ENCODE measurements around the gene C3orf62. TPM values are rescaled to one million over a fixed set of nuclear protein-coding genes. Genes with fewer than 3 reads are reported as not detected.
A peak's percentile ranks its signal among the peaks of the same experiment; 100 is the strongest.

Gene C3orf62
- total and polyA plus RNA-seq, 9 of the 15 experiments (the other 6 are each of a cell fraction or from before 2014, with no cell fraction given), result 1.3 to 5.7 (median 3.4) TPM

DNA sequence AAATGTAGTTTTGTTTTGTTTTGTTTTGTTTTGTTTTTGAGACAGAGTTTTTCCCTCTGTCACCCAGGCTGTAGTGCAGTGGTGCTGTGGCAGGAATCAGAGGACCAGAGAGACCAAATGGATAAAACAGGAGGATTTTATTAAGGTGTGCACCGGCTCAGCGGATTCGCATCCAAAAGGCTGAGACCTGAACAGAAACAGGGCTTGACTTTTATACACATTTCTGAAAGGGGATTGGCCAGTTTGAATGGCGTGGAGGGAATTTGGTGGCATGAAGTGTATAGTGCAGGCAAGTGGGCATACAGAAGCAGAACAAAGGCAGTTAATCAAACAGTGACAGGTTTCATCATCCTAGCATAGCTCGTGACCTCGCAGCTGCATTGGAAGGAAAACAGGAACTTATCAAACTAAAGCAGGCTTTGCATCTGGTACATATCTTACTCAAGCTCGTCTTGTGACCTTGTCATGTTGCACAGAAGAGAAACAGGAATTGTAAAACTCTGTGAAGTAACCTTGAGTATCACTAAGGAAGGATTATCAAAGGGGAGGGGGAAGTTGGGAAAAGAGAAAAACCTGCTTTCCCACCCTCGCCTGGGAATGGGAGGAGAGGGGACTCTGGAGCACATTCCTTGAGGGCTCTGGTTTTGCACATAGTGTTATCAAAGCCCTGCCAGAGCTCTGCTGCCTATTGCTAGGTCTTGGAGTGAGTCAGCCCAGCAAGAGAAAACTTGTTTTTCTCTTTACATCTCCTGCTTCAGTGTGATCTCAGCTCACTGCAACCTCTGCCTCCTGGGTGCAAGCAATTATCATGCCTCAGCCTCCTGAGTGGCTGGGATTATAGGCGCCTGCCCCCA lies 38.5 kb downstream of the C3orf62 start (continued):
- TF ChIP-seq, protein P1, sequence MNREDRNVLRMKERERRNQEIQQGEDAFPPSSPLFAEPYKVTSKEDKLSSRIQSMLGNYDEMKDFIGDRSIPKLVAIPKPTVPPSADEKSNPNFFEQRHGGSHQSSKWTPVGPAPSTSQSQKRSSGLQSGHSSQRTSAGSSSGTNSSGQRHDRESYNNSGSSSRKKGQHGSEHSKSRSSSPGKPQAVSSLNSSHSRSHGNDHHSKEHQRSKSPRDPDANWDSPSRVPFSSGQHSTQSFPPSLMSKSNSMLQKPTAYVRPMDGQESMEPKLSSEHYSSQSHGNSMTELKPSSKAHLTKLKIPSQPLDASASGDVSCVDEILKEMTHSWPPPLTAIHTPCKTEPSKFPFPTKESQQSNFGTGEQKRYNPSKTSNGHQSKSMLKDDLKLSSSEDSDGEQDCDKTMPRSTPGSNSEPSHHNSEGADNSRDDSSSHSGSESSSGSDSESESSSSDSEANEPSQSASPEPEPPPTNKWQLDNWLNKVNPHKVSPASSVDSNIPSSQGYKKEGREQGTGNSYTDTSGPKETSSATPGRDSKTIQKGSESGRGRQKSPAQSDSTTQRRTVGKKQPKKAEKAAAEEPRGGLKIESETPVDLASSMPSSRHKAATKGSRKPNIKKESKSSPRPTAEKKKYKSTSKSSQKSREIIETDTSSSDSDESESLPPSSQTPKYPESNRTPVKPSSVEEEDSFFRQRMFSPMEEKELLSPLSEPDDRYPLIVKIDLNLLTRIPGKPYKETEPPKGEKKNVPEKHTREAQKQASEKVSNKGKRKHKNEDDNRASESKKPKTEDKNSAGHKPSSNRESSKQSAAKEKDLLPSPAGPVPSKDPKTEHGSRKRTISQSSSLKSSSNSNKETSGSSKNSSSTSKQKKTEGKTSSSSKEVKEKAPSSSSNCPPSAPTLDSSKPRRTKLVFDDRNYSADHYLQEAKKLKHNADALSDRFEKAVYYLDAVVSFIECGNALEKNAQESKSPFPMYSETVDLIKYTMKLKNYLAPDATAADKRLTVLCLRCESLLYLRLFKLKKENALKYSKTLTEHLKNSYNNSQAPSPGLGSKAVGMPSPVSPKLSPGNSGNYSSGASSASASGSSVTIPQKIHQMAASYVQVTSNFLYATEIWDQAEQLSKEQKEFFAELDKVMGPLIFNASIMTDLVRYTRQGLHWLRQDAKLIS (CRISPR knock-in tag; IDR thresholded peaks at IDR 0.05), result no peak
- TF ChIP-seq NR2F6 (CRISPR knock-in tag; IDR thresholded peaks at IDR 0.05) (no peak), SRSF1 (IDR thresholded peaks at IDR 0.05; ENCODE audit: low read depth, low read length) (no peak), NR2C1 (IDR thresholded peaks at IDR 0.05) (peak; percentile 76), NR2C1 (tag; IDR thresholded peaks at IDR 0.05) (peak; percentile 89), ZKSCAN8 (CRISPR knock-in tag; IDR thresholded peaks at IDR 0.05) (peak; percentile 74), HNRNPUL1 (IDR thresholded peaks at IDR 0.05; ENCODE audit: low read length) (no peak), ADNP (tag; IDR thresholded peaks at IDR 0.05) (0 out of 2 replicates have a peak, but pooled peaks have one; percentile 33), ETV5 (CRISPR knock-in tag; IDR thresholded peaks at IDR 0.05; ENCODE audit: low read depth) (no peak), LARP7 (IDR thresholded peaks at IDR 0.05) (no peak), HNRNPH1 (optimal IDR thresholded peaks at IDR 0.05; ENCODE audit: low read depth, low read length) (no peak)
- TF ChIP-seq, protein P2, sequence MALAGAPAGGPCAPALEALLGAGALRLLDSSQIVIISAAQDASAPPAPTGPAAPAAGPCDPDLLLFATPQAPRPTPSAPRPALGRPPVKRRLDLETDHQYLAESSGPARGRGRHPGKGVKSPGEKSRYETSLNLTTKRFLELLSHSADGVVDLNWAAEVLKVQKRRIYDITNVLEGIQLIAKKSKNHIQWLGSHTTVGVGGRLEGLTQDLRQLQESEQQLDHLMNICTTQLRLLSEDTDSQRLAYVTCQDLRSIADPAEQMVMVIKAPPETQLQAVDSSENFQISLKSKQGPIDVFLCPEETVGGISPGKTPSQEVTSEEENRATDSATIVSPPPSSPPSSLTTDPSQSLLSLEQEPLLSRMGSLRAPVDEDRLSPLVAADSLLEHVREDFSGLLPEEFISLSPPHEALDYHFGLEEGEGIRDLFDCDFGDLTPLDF (CRISPR knock-in tag; IDR thresholded peaks at IDR 0.05), result no peak; the same call in 1 of the 2 replicates
- TF ChIP-seq, protein P3, sequence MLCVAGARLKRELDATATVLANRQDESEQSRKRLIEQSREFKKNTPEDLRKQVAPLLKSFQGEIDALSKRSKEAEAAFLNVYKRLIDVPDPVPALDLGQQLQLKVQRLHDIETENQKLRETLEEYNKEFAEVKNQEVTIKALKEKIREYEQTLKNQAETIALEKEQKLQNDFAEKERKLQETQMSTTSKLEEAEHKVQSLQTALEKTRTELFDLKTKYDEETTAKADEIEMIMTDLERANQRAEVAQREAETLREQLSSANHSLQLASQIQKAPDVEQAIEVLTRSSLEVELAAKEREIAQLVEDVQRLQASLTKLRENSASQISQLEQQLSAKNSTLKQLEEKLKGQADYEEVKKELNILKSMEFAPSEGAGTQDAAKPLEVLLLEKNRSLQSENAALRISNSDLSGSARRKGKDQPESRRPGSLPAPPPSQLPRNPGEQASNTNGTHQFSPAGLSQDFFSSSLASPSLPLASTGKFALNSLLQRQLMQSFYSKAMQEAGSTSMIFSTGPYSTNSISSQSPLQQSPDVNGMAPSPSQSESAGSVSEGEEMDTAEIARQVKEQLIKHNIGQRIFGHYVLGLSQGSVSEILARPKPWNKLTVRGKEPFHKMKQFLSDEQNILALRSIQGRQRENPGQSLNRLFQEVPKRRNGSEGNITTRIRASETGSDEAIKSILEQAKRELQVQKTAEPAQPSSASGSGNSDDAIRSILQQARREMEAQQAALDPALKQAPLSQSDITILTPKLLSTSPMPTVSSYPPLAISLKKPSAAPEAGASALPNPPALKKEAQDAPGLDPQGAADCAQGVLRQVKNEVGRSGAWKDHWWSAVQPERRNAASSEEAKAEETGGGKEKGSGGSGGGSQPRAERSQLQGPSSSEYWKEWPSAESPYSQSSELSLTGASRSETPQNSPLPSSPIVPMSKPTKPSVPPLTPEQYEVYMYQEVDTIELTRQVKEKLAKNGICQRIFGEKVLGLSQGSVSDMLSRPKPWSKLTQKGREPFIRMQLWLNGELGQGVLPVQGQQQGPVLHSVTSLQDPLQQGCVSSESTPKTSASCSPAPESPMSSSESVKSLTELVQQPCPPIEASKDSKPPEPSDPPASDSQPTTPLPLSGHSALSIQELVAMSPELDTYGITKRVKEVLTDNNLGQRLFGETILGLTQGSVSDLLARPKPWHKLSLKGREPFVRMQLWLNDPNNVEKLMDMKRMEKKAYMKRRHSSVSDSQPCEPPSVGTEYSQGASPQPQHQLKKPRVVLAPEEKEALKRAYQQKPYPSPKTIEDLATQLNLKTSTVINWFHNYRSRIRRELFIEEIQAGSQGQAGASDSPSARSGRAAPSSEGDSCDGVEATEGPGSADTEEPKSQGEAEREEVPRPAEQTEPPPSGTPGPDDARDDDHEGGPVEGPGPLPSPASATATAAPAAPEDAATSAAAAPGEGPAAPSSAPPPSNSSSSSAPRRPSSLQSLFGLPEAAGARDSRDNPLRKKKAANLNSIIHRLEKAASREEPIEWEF (CRISPR knock-in tag; IDR thresholded peaks at IDR 0.05), result peak; percentile 77; the same call in 1 of the 2 replicates
- TF ChIP-seq, protein P4, sequence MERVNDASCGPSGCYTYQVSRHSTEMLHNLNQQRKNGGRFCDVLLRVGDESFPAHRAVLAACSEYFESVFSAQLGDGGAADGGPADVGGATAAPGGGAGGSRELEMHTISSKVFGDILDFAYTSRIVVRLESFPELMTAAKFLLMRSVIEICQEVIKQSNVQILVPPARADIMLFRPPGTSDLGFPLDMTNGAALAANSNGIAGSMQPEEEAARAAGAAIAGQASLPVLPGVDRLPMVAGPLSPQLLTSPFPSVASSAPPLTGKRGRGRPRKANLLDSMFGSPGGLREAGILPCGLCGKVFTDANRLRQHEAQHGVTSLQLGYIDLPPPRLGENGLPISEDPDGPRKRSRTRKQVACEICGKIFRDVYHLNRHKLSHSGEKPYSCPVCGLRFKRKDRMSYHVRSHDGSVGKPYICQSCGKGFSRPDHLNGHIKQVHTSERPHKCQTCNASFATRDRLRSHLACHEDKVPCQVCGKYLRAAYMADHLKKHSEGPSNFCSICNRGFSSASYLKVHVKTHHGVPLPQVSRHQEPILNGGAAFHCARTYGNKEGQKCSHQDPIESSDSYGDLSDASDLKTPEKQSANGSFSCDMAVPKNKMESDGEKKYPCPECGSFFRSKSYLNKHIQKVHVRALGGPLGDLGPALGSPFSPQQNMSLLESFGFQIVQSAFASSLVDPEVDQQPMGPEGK (CRISPR knock-in tag; IDR thresholded peaks at IDR 0.05; ENCODE audit: borderline replicate concordance), result no peak
